WI38 (cell line): ENCODE measurements around the gene SYT2.

Experiments
- H3K4me3 ChIP-seq: 2 replicates; pipeline ENCODE4 v1.5.1; 2011; ENCODE audit warnings: low read depth, mild to moderate bottlenecking, control low read depth, low read length
- TF ChIP-seq, protein P1 (sequence below): IDR thresholded peaks from 2 replicates; pipeline ENCODE4 v1.5.1; 2012; ENCODE audit warnings: low read depth, mild to moderate bottlenecking, control low read depth, low read length

Gene SYT2

DNA sequence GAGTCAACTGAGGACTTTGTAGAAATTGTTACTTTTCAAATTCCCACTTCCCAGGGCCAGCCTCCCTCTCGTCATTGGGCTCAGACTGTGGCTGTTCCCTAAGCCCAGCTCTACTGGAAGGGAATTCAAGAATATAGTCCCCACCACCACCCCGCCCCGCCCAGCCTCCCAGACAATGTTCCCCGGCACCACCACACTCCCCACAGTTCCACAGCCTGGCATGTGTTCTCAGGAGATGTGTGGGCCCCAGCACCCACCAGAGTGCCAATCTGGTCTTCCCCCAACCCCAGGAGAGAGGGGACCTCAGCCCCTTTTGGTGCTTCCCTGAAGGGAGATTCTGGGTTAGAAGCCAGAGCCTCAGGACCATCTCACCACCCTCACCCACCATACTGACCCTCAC, 120.1 kb downstream of the SYT2 start:
- no peak overlapping the region for H3K4me3 ChIP-seq
- TF ChIP-seq, protein P1, sequence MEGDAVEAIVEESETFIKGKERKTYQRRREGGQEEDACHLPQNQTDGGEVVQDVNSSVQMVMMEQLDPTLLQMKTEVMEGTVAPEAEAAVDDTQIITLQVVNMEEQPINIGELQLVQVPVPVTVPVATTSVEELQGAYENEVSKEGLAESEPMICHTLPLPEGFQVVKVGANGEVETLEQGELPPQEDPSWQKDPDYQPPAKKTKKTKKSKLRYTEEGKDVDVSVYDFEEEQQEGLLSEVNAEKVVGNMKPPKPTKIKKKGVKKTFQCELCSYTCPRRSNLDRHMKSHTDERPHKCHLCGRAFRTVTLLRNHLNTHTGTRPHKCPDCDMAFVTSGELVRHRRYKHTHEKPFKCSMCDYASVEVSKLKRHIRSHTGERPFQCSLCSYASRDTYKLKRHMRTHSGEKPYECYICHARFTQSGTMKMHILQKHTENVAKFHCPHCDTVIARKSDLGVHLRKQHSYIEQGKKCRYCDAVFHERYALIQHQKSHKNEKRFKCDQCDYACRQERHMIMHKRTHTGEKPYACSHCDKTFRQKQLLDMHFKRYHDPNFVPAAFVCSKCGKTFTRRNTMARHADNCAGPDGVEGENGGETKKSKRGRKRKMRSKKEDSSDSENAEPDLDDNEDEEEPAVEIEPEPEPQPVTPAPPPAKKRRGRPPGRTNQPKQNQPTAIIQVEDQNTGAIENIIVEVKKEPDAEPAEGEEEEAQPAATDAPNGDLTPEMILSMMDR = no peak

DNA sequence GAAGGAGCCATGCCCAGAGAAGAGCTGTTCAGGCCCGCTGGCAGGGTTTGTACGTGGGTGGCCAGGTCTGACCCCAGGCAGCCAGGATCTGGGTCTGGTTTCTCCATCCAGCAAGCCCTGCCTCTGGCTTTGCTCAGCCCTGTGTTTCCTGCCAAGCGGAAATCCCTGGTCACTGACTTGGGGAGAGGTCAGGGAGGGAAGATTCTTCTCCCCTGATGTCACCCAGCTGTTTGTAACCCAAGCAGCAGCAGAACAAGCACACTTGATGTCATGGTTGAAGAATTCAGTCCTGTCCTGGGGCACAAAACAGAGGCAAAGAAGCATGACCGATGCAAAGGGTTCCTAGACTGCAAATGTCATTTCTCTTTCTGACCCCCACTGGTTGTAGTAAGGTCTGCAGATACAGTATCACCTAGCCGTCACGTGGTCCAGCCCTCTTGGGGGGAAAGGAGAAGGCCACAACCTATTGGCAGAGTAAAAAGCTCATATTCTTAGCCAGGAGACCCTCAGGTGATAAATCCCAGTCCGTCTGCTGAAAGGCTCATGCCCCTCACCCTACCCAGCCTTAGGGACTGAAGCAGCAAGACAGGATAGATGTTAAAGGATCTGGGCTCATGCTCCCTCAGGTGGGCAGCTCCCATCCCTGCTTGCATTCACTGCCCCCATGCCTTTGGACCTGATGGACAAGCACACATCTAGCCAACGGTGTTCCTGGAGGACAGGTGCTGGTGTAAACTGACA, 120.9 kb downstream of the SYT2 start:
- TF ChIP-seq, protein P1 = no peak
- no peak overlapping the region for H3K4me3 ChIP-seq

DNA sequence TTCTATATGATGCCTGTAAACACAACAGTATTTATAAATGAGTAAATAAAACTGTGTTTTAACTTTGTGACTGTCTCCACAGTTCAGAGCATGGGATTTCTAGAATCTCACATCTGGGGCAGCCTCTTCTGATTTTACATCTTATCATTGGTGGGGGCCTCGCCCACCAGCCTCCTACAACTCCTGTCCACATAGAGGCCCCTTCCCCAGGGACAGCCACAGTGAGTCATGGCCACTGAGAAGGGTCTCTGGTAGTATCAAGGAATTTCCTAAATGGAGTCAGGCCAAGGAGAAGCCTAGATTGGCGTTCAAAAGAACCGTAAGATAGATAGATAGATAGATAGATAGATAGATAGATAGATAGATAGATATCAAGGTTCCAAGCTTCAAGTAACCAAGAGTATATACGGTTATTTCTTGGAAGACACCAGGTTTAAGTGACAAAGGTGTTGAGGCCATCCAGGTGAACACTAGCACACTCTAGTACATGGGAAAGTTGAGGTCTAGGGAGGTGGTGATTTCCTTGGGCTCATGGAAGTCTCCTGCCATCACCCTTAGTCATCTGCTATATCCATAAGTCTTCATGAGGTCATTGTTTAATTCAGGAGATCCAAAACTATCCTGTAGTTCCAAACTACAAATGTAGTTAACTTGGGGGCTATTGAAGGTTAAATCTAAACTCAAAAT, 121.6 kb downstream of the SYT2 start:
- H3K4me3 ChIP-seq = no peak overlapping the region
- TF ChIP-seq, protein P1 = no peak

DNA sequence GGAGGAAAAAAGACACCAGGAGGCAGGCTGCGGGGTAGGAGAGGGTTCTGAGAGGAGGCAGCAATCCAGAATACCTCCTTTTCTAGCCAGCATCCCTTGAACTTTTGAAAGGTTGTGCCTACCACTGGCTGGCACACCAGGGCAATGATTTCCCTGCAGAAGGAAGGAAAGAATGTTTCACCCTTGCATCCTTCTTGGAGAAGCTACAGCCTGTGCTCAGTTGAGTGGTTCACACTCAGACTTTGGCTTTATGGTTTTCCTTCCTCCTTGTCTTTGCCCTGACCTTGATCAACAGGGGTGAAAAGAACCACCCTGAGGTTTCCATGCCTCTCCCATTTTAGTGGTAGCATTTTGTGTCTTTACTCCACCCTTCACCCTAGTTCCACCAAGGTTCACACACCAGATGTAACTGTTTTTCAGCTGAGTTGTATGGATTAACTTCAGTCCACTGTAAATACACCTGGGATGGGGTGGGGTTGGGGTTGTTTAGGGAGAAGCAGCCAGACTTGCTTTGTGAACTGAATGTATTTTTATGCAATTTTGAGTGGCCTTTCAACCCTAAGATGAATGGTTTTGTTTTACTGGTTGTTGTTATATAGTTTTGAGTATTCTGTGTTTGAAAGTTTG, 122.3 kb downstream of the SYT2 start:
- TF ChIP-seq, protein P1 = no peak
- H3K4me3 ChIP-seq = no peak overlapping the region

DNA sequence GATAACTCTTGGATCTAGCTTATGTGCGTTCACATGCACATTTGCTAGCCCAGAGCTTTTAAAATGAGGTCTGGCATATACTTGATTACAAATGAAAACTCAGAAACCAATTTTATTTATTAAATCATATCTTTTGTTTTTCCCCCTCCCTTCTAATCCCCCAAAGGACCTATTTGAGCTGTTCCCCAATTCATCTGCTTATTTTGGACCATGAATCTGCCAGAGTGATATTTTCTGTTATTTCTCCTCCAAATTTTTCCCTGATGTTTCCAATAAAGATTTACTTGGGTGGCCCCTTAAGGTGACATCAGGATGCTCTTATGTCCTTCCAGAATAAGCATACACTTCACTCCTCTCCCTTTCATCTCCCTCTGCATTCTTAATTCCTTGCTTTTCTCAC, 123.4 kb downstream of the SYT2 start:
- TF ChIP-seq, protein P1 = no peak

DNA sequence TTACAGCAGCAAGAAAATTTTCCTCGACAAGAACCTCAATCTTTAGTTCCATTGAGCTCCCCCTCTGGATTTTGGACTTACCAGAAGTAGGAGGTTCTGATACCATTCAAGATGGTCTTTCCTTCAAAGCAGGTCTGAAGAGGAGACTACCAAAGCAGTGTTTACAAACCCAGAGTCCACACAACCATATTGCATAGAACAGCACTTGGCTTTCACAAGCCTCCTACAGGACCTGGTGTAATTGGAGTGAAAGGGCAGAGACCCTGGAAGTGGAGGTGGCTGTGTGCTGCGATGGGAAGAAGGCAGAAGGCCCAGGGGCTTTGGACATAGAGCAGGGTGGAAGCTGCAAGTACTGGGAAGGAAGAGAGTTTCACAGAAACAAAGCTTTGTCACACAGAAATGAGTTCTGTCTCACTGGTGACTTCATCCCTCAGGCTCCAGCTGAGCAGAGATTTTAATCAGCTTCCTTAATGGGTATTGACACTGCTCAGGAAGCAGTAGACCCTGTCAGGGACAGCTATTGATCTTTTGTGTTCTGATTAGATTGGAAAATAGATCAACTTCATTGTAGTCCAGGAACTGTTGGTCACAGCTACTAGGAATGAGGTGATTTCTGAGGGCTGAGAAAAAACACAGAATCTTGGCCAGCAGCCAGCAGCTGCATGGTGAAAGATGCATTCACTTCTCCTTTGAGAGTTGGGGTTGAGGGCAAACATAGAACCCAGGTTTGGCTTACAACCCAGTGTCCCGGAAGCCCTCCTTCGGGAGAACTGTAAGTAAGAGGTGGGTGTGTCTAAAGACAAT, 124.0 kb downstream of the SYT2 start:
- TF ChIP-seq, protein P1 = no peak

More for the DNA sequence above, 123.4 kb downstream of the SYT2 start:
- H3K4me3 ChIP-seq = no peak overlapping the region

More for the DNA sequence above, 124.0 kb downstream of the SYT2 start:
- H3K4me3 ChIP-seq = no peak overlapping the region
